HG02981 (cell line): ENCODE measurements around the gene NUDT22.

ENCODE experiments used
- ATAC-seq: cut with Tn5 transposase; IDR thresholded peaks from one replicate; pipeline ENCODE4 v1.9.1; 2021; ENCODE audit warnings: mild to moderate bottlenecking, moderate library complexity; ENCODE audit not compliant: unreplicated experiment

The NUDT22 gene

DNA sequence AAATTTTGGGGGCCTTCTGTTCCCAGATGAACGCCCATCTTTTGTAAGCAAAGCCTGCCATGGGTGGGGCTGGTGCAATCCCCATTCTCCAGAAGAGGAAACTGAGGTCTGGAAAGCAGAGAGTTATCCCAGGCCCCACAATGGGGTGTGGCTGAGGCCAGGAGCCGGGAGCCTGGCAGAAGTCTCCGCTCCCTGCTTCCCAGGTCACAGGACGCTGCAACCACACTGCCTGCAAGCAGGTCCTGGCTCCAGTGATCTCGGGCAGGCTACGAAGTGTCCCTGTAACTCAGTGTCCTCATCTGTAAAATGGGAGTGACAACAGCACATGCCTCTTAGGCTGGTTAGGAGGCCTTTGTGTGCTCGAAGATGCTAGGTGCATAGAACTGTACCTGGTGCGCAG lies 27.0 kb downstream of the NUDT22 start:
- ATAC-seq, result no peak

DNA sequence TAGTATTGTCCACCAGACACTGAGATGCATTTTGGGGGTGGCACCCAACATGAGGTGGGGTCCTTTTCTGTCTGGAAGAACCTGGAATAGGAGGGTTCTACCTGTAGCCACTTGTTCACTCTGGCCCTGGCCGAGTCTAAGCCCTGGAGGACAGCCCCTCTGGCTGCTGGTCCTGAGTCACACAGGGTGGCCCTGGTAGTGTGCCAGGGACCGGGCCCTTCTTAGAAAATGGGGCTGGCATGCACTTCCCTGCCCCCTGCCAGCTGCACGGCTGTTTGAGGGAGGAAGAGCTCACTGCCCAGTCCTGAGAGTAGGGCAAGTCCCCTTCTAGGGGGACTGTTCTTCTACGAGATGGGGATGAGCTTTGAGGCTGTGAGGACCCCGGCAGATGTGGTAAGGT lies 27.4 kb downstream of the NUDT22 start:
- no peak for ATAC-seq

DNA sequence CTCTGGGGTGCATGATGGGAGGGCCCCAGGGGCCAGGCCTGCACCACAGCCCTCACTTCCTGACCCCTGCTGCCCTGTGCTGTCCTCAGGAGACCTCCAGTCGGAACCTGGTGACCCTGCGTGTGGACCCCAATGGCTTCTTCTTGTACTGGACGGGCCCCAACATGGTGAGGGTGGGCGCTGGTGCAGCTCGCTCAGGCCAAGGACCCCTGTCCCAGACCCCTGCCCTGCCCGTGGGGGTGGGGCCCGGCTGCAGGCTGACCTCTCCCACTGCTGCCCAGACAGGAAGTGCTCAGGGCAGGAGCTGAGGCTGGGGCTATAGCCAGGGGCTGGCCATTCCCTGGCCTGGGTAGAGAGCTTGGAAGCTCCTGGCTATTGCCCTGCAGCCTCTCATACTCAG lies 28.3 kb downstream of the NUDT22 start:
- no peak for ATAC-seq

DNA sequence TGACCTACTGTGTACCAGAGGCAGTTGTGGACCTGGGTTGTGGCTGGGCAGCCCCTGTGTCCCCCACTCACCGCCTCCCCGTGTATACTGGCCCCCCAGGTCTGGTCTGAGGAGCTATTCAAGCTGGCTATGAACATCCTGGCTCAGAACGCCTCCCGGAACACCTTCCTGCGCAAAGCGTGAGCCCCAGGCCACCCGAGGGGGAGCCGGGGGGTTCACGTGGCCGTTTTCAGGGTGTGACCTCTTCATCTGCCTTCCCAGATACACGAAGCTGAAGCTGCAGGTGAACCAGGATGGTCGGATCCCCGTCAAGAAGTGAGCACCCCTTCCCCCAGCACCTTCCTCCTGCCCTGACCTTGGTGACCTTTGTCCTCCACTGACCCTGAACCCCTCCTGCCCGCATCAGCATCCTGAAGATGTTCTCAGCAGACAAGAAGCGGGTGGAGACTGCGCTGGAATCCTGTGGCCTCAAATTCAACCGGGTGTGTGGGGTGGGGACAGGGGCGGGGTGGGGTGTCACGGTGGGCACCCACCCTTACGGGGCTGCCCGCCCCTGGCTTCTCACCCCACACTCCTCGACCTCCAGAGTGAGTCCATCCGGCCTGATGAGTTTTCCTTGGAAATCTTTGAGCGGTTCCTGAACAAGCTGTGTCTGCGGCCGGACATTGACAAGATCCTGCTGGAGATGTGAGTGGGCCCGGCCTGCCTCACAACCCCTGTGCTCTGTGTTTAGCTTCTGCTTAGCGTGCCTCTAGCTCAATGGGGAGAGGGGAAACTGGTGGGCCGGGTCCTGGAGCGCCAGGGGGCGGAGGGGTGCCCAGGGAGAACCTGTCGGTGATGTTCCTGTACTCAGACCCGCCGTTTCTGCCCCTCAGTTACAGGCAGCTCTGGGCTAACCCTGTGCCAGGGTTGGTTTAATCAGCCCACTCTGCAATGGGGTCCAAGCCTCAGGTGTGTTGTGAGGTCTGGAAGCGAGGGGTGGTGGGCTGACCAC lies 29.4 kb downstream of the NUDT22 start:
- ATAC-seq, result no peak

DNA sequence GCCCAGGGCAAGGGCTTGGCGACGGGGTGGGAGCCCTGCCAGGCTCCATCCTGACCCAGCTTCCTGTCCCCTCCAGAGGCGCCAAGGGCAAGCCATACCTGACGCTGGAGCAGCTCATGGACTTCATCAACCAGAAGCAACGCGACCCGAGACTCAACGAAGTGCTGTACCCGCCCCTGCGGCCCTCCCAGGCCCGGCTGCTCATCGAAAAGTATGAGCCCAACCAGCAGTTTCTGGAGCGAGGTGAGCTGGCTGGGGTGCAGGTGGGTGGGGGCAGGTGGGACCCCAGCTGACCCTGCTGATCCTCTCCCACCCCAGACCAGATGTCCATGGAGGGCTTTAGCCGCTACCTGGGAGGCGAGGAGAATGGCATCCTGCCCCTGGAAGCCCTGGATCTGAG lies 30.2 kb downstream of the NUDT22 start:
- no peak for ATAC-seq

DNA sequence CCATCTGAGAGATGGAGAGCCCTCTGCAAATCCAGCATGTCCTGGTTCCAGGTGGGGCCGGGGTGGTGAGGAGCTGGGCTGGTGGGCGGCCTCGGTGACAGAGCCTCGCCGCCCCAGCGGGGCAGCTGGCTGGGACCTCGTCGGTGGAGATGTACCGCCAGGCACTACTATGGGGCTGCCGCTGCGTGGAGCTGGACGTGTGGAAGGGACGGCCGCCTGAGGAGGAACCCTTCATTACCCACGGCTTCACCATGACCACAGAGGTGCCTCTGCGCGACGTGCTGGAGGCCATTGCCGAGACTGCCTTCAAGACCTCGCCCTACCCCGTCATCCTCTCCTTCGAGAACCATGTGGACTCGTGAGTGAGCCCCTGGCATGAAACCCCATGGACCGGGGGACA lies 32.3 kb downstream of the NUDT22 start:
- no peak for ATAC-seq

DNA sequence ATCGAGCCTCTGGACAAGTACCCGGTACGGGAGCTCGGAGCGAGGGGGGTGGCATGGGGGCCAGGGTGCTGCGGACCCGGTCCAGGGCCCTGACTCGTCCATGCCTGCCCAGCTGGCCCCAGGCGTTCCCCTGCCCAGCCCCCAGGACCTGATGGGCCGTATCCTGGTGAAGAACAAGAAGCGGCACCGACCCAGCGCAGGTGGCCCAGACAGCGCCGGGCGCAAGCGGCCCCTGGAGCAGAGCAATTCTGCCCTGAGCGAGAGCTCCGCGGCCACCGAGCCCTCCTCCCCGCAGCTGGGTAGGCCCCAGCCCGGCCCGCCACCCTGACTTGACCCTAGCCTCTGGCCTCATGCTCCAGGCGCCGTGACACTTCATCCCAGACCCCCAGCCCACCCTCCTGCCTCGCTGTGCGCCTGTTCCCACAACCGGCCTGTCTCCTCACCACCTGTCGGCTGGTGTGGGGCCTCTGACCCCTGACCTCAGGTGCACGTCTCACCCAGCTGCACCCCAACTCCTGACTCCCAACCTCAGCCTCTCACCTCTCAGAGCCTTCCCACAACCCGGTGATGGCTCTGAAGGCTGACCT lies 33.0 kb downstream of the NUDT22 start:
- no peak for ATAC-seq

DNA sequence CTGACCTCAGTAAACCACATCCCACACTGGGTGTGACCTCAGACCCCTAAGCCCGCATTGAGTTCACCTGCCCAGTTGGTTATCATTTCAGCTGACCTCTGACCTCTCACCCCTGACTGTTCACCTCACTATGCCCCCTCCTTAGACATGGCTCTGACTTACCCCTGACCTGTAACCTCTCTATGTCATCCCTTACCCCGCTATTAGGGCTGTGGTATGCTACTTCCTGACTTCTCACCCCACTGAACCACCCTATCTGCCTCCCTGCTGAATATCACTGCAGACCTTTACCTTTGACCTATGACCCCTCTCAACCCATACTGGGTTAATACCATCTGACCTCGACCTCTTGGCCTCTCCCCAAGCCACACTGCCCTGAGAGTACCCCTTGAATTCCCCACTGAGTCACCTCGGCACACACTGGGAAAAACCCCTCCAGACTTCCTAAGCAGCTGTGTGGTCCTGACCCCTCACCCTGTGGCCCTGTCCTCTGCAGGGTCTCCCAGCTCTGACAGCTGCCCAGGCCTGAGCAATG lies 33.5 kb downstream of the NUDT22 start:
- ATAC-seq, result no peak

DNA sequence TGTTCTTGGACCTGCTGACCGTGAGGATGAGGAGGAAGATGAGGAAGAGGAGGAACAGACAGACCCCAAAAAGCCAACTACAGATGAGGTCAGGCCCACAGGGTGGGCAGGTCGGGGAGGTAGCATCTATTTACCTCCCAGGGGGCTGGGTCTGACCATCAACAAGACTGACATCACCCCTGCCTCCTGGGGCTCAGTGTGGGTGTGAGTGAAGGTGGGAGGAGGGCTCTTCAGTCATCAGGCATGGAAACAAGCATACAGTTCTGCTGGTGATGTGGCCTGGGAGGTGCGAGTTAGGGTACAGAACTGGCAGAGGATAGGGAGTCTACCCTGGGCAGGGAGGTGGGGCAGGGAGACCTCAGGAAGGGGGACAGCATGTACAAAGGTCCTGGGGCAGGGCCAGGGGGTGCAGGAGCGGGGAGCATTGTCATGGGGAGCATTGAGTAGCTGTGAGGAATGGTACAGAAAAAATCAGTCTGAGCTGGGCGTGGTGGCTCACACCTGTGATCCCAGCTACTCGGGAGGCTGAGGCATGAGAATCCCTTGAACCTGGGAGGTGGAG lies 34.2 kb downstream of the NUDT22 start:
- no peak for ATAC-seq

DNA sequence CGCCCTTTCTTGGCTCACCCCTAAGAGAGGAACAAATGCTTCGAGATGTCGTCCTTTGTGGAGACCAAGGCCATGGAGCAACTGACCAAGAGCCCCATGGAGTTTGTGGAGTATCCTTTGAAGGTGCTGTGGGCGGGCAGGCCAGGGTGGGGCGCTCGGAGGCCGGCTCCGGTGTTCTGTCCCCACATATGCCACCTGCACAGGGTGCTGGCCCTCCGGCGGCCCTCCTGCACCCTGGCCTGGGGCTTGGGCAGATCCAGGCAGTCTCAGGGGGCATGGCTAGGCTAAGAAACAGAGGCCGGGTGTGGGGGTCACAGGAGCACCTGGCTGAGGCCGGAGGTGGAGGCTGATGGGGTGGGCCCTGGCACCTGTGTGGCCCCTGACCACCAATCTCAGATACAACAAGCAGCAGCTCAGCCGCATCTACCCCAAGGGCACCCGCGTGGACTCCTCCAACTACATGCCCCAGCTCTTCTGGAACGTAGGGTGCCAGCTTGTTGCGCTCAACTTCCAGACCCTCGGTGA lies 35.5 kb downstream of the NUDT22 start:
- no peak for ATAC-seq

DNA sequence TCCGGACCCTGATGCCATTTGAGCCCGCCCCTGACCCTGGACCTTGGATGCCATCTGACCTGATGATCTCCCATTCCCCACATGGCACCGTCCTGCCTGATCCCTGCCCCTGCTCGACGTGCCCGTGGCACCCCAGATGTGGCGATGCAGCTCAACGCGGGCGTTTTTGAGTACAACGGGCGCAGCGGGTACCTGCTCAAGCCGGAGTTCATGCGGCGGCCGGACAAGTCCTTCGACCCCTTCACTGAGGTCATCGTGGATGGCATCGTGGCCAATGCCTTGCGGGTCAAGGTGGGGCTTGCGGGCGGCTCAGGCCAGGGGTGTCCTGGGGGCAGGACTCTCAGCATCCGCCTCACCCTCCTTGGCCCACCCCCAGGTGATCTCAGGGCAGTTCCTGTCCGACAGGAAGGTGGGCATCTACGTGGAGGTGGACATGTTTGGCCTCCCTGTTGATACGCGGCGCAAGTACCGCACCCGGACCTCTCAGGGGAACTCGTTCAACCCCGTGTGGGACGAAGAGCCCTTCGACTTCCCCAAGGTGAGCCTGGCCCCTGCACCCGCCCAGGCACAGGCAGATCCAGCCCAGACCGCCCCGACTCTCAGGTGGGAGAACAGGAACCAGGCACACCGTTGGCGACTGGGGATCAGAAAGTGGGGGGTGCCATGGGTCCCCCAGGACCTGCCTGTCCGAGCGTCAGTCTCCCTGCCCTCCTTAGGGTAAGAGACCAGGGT lies 36.4 kb downstream of the NUDT22 start:
- ATAC-seq, result no peak

DNA sequence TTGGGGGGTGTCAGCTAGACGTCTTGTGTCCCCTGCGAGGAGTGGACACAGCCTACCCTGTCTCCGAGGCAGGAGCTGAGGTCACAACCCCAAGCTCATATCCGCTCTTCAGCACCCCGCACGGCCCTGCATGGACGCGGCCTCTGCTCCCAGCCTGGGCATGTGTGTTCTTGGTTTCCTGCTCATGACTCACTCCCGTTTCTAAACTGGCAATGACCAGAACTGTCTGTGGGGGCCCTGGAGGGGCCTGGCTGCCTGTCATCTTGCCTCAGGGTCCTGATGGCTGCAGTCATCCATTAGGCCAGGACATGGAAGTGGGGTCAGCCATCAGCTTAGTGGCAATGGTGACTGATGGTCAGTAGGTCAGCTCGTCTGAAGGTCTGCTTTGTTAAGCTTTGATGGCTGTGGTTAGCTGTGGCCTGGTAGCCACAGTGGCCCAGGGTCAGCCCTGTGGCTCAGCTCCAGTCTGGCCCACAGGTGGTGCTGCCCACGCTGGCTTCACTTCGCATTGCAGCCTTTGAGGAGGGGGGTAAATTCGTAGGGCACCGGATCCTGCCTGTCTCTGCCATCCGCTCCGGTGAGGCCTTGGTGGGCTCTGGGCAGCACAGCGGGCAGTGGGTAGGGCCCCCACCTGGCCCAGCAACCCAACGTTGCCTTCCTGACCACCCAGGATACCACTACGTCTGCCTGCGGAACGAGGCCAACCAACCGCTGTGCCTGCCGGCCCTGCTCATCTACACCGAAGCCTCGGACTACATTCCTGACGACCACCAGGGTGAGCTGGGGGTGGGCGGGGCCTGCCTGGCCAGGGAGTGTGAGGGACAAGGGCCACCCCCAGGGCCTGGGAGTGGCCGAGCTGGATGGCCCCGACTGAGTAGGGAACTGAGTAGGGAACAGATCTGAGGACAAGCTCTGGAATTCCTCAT lies 37.2 kb downstream of the NUDT22 start:
- no peak for ATAC-seq

DNA sequence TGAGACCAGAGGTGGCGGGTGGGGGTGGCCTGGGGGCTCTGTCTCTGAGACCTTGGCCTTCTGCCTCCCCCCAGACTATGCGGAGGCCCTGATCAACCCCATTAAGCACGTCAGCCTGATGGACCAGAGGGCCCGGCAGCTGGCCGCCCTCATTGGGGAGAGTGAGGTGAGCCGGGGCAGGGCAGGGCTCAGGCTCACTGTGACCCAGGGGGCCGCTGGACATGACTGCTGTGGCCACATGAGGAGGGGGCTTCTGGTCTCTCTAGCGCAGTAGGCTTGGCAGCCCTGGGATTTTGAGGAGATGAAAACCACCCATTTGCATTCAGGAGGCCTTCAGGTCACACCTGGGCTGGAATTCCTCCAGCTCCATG lies 37.9 kb downstream of the NUDT22 start:
- ATAC-seq, result no peak

DNA sequence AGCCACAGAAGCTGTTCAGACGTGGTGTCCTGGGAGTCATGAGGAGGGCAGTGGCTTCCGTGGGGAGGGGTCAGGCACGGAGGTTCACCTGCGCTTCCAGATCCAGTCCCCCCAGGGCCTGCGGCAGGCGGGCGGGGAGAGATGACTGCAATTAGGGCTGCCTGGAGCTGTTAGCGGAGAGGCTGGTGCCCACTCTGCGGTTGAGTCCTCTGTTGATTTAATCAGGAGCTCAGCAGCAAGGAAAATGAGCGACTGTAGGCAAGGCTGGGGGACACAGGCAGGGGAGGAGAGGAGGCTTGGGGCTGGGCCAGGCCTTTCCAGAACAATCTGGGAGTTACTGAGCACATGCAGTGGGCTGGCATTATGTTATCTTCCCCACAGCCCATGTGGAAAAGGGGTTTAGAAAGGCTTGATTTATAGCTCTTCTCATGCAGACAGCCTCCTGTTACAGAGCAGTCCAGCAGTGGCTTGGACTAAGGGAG lies 38.3 kb downstream of the NUDT22 start:
- ATAC-seq, result no peak

DNA sequence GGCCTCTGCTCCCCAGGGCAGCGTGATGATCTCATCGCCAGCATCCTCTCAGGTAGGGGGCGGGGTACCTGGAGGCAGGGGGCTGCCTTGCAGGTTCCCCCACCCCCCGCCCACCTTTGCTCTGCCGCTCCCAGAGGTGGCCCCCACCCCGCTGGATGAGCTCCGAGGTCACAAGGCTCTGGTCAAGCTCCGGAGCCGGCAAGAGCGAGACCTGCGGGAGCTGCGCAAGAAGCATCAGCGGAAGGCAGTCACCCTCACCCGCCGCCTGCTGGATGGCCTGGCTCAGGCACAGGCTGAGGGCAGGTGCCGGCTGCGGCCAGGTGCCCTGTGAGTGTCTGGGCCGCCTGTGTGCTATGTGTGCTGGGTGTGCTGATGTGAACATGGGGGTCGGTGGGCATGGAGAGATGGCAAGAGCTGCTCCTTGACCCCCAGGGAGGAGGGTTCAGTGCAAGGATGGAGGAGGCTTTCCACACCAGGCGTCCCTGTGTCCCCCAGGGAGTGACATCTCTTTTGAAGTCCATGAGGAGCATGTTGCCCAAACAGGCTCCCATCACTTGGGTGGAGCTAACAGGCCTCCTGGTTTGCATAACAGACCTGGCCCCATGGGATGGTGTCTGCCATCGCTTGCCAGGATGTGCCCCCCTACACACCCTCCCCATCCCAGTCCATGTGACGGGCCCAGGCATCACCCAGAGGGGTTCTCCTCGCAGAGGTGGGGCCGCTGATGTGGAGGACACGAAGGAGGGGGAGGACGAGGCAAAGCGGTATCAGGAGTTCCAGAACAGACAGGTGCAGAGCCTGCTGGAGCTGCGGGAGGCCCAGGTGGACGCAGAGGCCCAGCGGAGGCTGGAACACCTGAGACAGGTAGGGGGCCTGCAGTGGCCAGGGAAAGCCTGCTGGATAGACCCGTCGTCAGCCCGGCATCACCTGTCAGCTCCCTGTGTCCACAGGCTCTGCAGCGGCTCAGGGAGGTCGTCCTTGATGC lies 39.4 kb downstream of the NUDT22 start:
- no peak for ATAC-seq

DNA sequence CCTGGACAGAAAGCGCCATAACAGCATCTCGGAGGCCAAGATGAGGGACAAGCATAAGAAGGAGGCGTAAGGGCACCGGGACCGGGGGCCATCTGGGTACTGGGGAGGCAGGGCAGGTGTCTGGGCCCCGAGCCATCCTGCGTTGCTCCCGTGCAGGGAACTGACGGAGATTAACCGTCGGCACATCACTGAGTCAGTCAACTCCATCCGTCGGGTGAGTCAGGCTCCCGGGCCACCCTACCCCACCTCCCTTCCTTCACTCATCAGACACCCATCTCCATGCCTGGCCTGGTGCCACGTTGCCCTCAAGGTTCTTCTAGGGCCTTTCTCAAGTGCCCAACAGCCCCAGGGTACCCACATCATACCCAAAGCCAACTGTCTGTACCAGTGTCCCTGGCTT lies 40.3 kb downstream of the NUDT22 start:
- no peak for ATAC-seq

DNA sequence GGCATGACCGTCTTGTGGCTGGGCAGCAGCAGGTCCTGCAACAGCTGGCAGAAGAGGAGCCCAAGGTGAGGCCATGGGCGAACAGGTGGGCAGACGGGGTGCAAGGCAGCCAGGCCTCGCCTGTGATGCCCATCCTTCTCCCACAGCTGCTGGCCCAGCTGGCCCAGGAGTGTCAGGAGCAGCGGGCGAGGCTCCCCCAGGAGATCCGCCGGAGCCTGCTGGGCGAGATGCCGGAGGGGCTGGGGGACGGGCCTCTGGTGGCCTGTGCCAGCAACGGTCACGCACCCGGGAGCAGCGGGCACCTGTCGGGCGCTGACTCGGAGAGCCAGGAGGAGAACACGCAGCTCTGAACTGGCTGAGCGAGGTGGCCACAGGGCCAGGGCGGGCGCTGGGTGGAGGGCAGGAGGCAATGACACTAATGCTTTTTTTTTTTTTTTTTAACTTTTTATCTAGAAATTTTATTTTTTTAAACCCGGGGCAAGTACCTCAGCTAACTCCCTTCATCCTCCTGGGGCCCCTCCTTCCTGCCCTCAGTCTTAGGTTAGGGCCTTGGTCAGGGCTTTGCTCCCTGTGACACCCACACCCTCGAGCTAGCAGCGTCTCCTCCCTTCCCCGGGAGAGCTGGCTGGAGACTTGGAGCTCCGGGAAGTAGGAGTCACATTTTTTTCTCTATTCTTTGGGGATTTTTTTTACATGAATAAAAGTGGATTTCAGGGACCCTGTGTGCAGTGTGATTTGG lies 41.3 kb downstream of the NUDT22 start:
- no peak for ATAC-seq
